DND-41 (cell line): ENCODE data around the gene PPP3R1.

Experiments
- EZH2 ChIP-seq: IDR thresholded peaks from 3 replicates; pipeline ENCODE4 v1.6.1; 2012; ENCODE audit warnings: borderline replicate concordance, low read depth, mild to moderate bottlenecking, moderate library complexity, low read length, inconsistent platforms; ENCODE audit not compliant: severe bottlenecking
- TF ChIP-seq, protein P1 (sequence below): IDR thresholded peaks from 2 replicates; pipeline ENCODE4 v1.5.1; 2012; ENCODE audit warnings: borderline replicate concordance, low read length, moderate library complexity, mild to moderate bottlenecking; ENCODE audit not compliant: poor library complexity, severe bottlenecking; ENCODE audit errors: extremely low read depth

DNA sequence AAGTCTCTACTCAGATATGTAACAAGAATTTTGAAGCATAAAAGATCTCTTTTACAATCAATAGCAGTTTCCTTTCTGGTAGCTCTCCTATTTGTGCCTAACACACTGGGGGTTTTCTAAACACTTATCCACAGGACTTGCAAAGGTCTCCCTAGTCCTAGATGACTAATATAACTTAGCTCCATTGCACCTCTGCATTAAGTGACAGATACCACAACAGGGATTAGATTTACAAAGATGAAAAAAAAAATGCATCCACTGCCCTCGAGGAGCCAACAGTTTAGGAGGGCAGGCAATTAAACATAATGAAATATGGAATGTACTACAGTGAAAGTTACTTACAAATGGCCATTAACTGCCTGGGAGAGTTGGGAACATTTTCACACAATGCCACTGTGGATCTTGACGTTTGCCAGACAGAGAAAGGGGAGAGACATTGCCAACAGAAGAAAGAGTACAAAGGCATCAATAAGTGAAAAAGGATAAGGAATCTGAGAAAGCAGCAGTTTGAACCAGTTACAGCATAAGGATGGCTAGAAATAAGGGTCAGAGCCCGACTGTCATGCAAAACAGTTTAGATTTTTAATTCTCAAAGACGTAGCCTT, 14.3 kb downstream of the PPP3R1 start:
- TF ChIP-seq, protein P1, sequence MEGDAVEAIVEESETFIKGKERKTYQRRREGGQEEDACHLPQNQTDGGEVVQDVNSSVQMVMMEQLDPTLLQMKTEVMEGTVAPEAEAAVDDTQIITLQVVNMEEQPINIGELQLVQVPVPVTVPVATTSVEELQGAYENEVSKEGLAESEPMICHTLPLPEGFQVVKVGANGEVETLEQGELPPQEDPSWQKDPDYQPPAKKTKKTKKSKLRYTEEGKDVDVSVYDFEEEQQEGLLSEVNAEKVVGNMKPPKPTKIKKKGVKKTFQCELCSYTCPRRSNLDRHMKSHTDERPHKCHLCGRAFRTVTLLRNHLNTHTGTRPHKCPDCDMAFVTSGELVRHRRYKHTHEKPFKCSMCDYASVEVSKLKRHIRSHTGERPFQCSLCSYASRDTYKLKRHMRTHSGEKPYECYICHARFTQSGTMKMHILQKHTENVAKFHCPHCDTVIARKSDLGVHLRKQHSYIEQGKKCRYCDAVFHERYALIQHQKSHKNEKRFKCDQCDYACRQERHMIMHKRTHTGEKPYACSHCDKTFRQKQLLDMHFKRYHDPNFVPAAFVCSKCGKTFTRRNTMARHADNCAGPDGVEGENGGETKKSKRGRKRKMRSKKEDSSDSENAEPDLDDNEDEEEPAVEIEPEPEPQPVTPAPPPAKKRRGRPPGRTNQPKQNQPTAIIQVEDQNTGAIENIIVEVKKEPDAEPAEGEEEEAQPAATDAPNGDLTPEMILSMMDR: no peak
- no peak for TF ChIP-seq EZH2
